Psoas muscle (tissue), 8 donors: ENCODE results near the gene S100A6. TPM values are rescaled to one million over a fixed set of nuclear protein-coding genes. Genes with fewer than 3 reads are reported as not detected.
A peak's percentile ranks its signal among the peaks of the same experiment; 100 is the strongest.
"Not testable (repeated sequence)": the region's sequence is repeated elsewhere in the genome, so short reads cannot be mapped to it uniquely, and the experiment has no call there.

Source experiments
- ATAC-seq, 4 donors: fragments of 200-7000 bp; cut with Tn5 transposase; one replicate each; pipeline ENCODE4 v1.9.1; 2020; ENCODE audit warnings: moderate library complexity in 3 of 4, mild to moderate bottlenecking in 2 of 4
- DNase-seq, 2 donors: peaks; one replicate each; pipeline ENCODE4 v3.0.0-alpha.2; 2020
- H3K27ac ChIP-seq: fragments of 200-600 bp; one replicate; pipeline ENCODE4 v1.8.0; 2022
- H3K27me3 ChIP-seq, 3 donors: fragments of 200-600 bp in 1 of 3; one replicate each; pipeline versions ENCODE4 v1.6.1 to v1.8.0; 2013 to 2022; ENCODE audit warnings: low read length in 2 of 3, mild to moderate bottlenecking in 2 of 3, moderate library complexity in 1 of 3; ENCODE audit not compliant: insufficient read depth in 3 of 3
- H3K36me3 ChIP-seq, 2 donors: fragments of 200-600 bp in 1 of 2; one replicate each; pipeline versions ENCODE4 v1.6.1 to v1.8.0; 2013 to 2022; ENCODE audit warnings: low read depth in 1 of 2, mild to moderate bottlenecking in 1 of 2, moderate library complexity in 1 of 2; ENCODE audit not compliant: insufficient read depth in 1 of 2
- H3K4me1 ChIP-seq: fragments of 200-600 bp; one replicate; pipeline ENCODE4 v1.8.0; 2022
- H3K4me3 ChIP-seq: fragments of 200-600 bp; one replicate; pipeline ENCODE4 v1.8.0; 2022; ENCODE audit warnings: mild to moderate bottlenecking
- H3K9me3 ChIP-seq: fragments of 200-600 bp; one replicate; pipeline ENCODE4 v1.8.0; 2022
- WGBS, 3 donors: extraction: QIAGEN DNeasy Blood & Tissue Kit; methylation state at CpG; one replicate each; pipeline versions ENCODE4 v1.1.6 to v1.1.7; 2013; 5-methylcytosine and 5-hydroxymethylcytosine counted together
- intact Hi-C, 2 donors: fragments of 100-400 bp; cut with DNase I; formaldehyde crosslinking; loops; one replicate each; pipeline versions ENCODE4 v1.11.0 to v1.14.2; 2022
- polyA plus RNA-seq, 3 donors: library from polyadenylated mRNA; stranded (reverse); fragments of 200-250 nt; gene quantifications; one replicate each; pipeline ENCODE4 v1.2.3, GENCODE V29; 2013
- total RNA-seq, 4 donors: library from RNA; stranded (reverse); fragmentation: NEBNext Ultra II Directional in 2 of 4; extraction: Animal tissue kit (Norgen Biotek cat#: 25700) in 2 of 4; gene quantifications; one replicate each; pipeline versions ENCODE4 v1.2.1 to v1.2.4, GENCODE V29; 2021 to 2023
- TF ChIP-seq, protein P1 (sequence below): fragments of 200-600 bp; IDR thresholded peaks from one replicate; pipeline ENCODE4 v1.8.0; 2022; ENCODE audit warnings: antibody characterized with exemption
- donor health status: healthy with polysubstance abuse.
- donor health status: DM: no; HTN: no; CAD: no; lungs with moderate emphysema.
- donor health status: Bipolar disorder and iron deficiency.
- donor health status: healthy.
- donor health status: DM: yes; HTN: yes; CAD: no.
- donor health status: DM: no; HTN: no; CAD: no.
- donor health status: DM: no; HTN: no; CAD: no.
- donor health status: DM: yes; HTN: yes; CAD: no.

Gene S100A6
- total and polyA plus RNA-seq, 7 donors: 78.5 to 506 (median 295) TPM

DNA sequence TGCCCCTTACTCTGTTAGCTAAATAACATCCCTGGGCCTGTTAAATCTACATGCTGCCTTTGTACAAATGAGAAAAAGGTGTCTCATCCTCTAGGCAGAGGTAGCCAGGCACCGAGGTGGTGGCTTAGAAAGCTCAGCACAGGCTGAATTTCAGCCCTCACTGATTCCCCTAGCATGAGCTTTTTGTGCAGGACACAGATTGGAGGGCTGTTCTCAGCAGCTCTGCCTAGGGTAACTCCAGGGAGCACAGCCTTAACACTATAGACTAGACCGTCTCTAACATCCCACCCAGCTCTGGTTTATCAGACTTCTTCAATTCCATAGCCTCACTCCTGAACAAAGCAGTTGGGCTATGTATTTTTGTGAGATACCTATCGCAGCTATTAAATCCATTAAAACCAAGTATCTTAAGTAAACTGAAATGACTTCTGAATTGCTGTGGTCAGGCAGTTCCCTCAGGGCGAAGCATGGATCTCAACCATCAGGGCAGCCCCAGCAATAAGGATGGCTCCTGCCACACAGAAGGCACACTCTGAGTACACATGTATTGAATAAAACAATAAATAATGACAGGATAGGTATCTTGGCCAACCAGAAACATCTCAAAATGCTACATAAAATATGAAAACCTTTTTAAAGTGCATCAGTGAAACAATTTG is 14.8 kb downstream of the S100A6 start:
- Histone ChIP-seq H3K4me3 (no peak overlapping the region), H3K27ac (no peak overlapping the region), H3K4me1 (no peaks in the 10 kb centered on the region), H3K36me3 (no peaks in the 10 kb centered on the region), H3K9me3 (no peaks in the 10 kb centered on the region), H3K27me3 (peaks cover 0 to 3% (median 0%) of the 10 kb centered on the region in 3 donors)
- intact Hi-C loops: no loop called here
- ATAC-seq: no peak
- WGBS, 3 donors: 92 to 95% (median 93%) methylated on average over 4 of the region's 4 CpGs
- no peak for DNase-seq
- TF ChIP-seq, protein P1, sequence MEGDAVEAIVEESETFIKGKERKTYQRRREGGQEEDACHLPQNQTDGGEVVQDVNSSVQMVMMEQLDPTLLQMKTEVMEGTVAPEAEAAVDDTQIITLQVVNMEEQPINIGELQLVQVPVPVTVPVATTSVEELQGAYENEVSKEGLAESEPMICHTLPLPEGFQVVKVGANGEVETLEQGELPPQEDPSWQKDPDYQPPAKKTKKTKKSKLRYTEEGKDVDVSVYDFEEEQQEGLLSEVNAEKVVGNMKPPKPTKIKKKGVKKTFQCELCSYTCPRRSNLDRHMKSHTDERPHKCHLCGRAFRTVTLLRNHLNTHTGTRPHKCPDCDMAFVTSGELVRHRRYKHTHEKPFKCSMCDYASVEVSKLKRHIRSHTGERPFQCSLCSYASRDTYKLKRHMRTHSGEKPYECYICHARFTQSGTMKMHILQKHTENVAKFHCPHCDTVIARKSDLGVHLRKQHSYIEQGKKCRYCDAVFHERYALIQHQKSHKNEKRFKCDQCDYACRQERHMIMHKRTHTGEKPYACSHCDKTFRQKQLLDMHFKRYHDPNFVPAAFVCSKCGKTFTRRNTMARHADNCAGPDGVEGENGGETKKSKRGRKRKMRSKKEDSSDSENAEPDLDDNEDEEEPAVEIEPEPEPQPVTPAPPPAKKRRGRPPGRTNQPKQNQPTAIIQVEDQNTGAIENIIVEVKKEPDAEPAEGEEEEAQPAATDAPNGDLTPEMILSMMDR: no peak

DNA sequence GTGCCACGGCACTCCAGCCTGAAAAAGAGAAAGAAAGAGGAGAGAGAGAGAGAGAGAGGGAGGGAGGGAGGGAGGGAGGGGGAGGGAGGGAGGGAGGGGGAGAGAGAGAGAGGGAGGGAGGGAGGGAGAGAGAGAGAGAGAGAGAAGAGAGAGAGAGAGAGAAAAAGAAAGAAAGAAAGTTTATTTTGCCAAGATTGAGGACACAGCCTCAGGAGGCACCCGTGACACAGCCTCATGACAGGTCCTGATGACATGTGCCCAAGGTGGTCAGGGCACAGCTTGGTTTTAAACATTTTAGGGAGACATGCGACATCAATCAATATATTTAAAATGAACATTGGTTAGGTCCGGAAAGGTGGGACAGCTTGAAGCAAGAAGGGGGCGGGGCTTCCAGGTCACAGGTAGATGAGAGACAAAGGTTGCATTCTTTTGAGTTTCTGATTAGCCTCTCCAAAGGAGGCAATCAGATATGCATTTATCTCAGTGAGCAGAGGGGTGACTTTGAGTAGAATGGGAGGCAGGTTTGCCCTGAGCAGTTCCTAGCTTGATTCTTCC is 15.6 kb downstream of the S100A6 start:
- H3K36me3 ChIP-seq, H3K27me3 ChIP-seq, H3K4me1 ChIP-seq, H3K4me3 ChIP-seq, H3K27ac ChIP-seq, DNase-seq, ATAC-seq, intact Hi-C loops, H3K9me3 ChIP-seq: not testable (repeated sequence)
- WGBS, 3 donors: 86 to 92% (median 87%) methylated on average over 4 to 5 of the region's 5 CpGs

DNA sequence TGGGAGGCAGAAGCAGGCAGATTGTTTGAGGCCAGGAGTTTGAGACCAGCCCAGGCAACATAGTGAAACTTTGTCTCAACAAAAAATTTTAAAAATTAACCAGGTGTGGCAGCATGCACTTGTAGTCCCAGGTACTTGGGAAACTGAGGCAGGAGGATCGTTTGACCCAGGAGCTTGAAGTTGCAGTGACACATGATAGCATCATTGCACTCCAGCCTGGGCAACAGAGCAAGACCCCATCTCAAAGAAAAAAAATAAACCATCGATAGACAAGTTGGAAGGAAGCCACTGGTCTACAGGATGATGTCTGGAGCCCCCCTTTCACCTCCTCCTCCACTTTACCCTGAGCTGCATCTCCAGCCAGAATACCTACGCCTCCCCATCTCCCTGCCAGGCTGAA is 16.5 kb downstream of the S100A6 start:
- no peaks in the 10 kb centered on the region for H3K9me3 ChIP-seq
- peaks cover 0 to 3% (median 0%) of the 10 kb centered on the region in 3 donors for H3K27me3 ChIP-seq
- intact Hi-C loops: loop anchor here in 1 of 2 donors (10.0 kb wide), 1 partner anchor 226 kb away; no protein-coding TSS in a partner anchor
- WGBS, 3 donors: 78 to 89% (median 82%) methylated on average over 3 of the region's 3 CpGs
- no peak for DNase-seq
- no peak for ATAC-seq
- no peak overlapping the region for H3K27ac ChIP-seq
- no peaks in the 10 kb centered on the region for H3K4me1 ChIP-seq
- H3K36me3 ChIP-seq: no peaks in the 10 kb centered on the region
- TF ChIP-seq, protein P1: no peak
- H3K4me3 ChIP-seq: no peak overlapping the region

DNA sequence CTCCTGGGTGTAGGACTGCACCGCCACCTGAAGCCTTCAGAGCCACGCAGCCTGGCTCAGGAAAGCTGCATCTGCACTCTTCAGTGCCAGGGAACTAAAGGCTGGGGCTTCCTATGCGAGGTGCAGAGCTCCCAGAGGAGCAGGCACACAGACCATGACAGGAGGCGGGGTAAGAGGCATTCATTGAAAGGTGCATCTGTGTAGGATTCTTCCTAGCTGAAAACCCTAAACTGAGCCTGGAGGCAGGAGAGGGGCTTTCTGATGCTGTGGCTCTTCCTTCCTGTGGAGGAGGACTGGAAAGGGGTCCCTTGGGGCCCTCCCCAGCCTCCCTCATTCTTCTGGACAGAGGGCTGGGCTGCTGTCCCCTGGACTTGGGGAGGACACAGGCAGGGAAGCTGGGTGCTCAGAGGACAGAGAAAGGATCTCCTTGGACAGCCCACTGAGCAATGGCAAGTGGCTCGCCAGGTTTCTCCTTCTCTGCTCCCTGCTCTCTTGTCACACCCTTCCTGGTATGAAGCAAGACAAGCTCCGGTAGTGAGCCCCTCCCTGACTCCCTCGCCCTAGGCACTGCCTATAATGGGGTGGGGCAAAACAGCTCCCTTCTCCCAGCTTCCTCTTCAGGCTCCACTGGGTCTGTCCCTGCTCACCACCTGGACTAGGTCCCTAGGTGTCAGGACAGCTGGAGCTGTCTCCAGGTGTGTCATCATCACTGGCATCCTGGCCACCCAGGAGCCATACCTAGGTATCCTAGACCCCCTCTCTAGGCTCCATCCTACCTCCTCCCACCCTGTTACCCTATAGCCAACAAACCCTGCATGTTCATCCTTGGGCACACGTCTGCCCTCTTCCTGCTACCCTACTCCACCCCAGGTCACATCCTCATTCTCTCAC is 20.0 kb downstream of the S100A6 start:
- intact Hi-C loops: loop anchor here in 1 of 2 donors (10.0 kb wide), 1 partner anchor 229 kb away; no protein-coding TSS in a partner anchor
- Histone ChIP-seq H3K4me1 (peaks cover 4% of the 10 kb centered on the region), H3K36me3 (no peaks in the 10 kb centered on the region), H3K4me3 (no peak overlapping the region), H3K27me3 (peaks cover 0 to 3% (median 0%) of the 10 kb centered on the region in 3 donors), H3K27ac (no peak overlapping the region), H3K9me3 (no peaks in the 10 kb centered on the region)
- peak in 1 of 4 donors; percentile 16 for ATAC-seq
- DNase-seq: no peak
- TF ChIP-seq, protein P1: no peak
- 57 to 63% (median 60%) methylated on average over 8 of the region's 8 CpGs for WGBS, 3 donors

DNA sequence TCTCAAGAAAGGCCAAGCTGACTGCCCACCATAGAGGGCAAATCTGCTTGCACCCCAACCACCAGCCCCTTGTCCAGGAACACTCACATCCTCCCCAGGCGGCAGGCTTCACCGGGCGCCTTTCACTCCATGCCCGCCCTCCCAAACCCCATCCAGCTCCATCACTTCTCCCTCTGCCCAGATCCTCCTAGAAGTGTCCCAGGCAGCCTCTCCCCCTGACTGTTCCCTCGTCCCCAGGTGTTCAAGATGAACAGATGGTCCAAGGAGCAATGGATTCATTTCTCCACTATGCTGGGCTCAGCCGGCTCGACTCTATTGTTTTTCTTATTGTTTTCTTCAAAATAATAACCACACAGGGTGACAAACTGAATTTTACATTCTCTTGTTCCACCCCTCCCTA is 22.1 kb downstream of the S100A6 start:
- WGBS, 3 donors: 90 to 95% (median 93%) methylated on average over 7 of the region's 7 CpGs
- intact Hi-C loops: loop anchor here (5.0 to 10.0 kb wide), 2 partner anchors 104 to 231 kb away; partner anchors contain the start of gene S100A14 (in 2 of the 2)
- no peak for ATAC-seq

More for the DNA sequence above, 22.1 kb downstream of the S100A6 start:
- H3K4me3 ChIP-seq: no peak overlapping the region
- H3K36me3 ChIP-seq: no peaks in the 10 kb centered on the region
- DNase-seq: no peak
- H3K4me1 ChIP-seq: peaks cover 4% of the 10 kb centered on the region
- H3K27me3 ChIP-seq: no peaks in the 10 kb centered on the region
- no peaks in the 10 kb centered on the region for H3K9me3 ChIP-seq
- TF ChIP-seq, protein P1: no peak
- no peak overlapping the region for H3K27ac ChIP-seq
